Hematopoietic multipotent progenitor cell treated with erythropoietin and hydrocortisone succinate and interleukin-3 and kit ligand, for 6 days (in vitro differentiated cells): ENCODE measurements around the gene C1QTNF5.

Source experiments
- DNase-seq: peaks from one replicate; pipeline ENCODE4 v3.0.0-alpha.2; 2015

C1QTNF5 gene

DNA sequence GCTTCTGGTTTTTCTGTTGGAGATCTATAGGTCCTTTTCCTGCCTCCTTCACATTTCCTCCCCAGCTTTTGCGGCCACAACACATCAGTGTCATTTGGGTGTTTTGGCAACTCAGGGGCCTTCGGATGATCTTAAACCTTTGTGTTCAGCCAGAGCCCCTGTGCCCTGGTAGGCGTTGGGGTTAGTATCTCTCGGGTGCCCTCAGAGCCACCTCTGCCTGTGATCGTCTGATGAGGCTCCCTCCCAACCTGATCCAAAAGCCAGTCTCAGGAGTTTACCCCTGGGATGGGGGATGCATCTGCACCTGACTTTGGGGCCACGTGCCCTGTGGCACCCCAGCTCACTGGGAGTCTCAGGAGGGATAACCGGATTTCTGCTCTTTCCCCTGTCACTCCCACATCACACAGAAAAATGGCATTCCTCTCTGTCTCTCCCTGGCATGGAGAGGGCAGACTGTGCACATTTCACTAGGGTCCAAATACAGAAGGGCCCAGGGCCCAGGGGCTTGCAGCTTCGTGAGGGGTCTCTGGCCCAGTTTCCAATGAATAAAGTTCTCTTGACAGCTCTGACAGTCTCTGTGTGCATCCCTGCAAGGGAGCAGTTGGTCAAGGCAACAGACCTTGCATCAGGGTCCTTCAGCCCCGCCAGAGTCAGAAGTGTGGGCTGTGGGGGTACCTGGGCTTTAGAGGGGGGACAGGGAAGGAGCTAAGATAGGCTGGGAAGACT, 3.8 kb downstream of the C1QTNF5 start:
- no peak for DNase-seq

GRCh38 chr11:119335655-119336543, 4.8 kb downstream of the C1QTNF5 start:
- no peak for DNase-seq

DNA sequence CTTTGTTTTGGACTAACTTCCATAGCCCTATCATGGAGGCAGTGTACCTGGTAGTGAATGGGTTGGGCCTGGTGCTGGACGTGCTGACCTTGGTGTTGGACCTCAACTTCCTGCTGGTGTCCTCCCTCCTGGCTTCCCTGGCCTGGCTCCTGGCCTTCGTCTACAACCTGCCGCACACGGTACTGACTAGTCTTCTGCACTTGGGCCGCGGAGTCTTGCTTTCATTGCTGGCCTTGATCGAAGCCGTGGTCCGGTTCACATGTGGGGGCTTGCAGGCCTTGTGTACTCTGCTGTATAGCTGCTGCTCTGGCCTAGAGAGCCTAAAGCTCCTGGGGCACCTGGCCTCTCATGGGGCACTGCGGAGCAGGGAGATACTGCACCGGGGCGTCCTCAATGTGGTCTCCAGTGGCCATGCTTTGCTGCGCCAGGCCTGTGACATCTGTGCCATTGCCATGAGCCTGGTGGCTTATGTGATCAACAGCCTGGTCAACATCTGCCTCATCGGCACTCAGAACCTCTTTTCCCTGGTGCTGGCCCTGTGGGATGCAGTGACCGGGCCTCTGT, 5.5 kb downstream of the C1QTNF5 start:
- DNase-seq, result no peak

GRCh38 chr11:119334174-119334930, 6.3 kb downstream of the C1QTNF5 start, which contains the start of gene RNF26:
RNF26 (plus strand) TSS chr11:119334527; CDS start chr11:119335123, 596 bp downstream.
- peak; percentile 99 for DNase-seq

GRCh38 chr11:119332111-119332765, 8.4 kb downstream of the C1QTNF5 start:
- no peak for DNase-seq

DNA sequence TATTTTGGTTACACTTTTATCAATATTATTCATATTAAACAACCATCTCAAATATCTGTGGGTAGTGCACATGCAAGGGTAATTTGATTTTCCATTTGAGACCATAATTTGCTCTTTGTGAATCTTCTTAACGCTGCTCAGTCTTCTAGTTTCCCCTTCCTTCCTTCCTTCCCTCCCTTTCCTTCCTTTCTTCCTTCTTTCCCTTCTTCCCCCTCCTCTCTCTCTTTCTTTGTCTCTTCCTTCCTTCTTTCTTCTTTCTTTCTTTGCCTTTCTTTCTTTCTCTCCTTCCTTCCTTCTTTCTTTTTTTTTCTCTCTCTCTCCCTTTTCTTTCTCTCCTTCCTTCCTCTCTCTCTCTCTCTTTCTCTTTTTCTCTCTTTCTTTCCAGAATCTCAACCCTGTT, 10.4 kb downstream of the C1QTNF5 start:
- DNase-seq, result no peak

DNA sequence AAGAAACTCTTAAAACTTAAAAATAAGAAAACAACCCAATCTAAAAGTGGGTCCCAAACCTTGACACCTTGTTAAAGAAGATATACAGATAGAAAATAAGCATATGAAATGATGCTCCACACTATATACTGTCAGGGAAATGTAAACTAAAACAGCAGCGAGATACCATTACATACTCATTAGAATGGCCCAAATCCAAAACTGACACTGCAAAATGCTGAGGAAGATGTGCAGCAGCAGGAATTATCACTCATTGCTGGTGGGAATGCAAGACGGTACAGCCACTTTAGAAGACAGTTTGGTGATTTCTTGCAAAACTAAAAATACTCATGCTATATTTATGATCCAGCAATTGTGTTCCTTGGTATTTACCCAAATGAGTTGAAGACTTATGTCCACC, 11.4 kb downstream of the C1QTNF5 start:
- DNase-seq, result no peak

- no peak for DNase-seq
Observed at GRCh38 chr11:119324189-119324588, 16.5 kb downstream of the C1QTNF5 start.

GRCh38 chr11:119323532-119324033, 17.1 kb downstream of the C1QTNF5 start:
- DNase-seq, result peak; percentile 75

DNA sequence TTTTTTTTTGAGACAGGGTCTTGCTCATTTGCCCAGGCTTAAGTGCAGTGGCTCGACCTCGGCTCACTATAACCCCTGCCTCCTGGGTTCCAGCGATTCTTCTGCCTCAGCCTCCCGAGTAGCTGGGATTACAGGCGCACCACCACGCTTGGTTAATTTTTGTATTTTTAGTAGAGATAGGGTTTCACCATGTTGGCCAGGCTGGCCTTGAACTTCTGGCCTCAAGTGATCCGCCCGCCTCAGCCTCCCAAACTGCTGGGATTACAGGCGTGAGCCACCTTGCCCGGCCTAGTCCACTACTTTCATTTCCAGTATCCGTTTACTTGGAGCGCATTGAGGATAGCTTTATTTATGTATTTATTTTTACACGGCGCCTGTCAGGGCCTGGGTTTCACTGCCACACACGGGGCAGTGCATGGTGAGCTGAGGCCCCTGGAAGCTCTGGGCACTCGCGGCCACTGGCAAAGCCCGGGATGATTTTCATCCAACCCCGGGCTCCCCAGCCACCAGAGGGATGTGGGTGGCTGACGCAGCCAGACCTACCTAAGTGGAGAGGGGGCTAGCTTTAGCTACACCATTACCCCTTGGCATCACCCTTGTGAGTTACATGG, 17.7 kb downstream of the C1QTNF5 start:
- no peak for DNase-seq

DNA sequence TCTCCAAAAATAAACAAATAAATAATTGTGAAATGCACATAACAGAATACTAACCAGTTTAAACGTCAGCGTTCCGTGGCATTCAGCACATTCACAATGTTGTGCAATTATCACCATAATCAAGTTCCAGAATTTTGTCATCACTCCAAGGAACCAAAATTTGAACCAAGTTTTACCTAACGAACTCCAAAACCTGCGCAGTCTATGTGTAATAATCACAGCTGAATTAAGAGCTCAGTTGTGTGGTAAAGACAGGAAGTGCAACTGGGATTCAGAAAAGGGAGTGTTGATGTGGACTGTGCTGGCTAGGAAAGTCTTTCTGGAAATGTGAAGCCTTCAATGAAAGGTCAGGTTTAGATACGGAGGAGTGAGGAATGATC, 18.3 kb downstream of the C1QTNF5 start:
- DNase-seq, result no peak

DNA sequence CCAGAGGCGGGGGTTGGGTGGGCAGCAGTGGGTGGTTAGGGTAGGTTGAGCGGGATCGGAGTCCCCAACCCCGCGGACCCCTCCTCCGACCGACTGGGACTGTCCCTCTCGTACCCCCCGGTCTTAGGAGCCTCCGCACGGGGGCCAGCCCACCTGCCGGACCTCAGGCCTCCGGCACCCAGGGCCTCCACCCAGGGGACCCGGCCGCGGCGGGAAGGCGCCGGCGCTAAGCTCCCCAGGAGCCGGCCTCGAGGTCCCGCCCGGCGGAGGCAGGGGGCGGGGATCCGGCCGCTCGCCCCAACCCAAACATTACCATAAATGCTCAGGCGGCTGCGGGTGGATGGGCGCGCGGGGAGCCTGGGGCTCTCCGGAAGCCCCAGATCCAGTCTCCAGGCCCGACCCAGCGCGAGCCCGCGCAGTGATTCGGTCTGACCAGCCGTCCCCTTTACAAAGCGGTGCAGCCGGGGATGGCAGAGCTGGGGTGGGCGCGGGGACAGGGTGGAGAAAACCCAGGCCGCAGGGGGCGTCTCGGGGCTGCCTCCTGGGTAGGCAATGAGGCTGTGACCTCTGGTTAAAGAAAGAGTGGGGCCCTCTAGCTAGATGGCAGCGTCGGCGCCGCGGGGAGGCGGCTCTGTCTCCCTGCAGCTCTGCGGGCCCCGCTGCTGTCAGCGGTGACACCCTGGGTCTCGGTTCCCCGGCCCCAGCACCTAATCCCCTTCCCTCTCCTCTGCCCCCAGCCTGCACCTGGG, 19.7 kb downstream of the C1QTNF5 start:
- peak; percentile 49 for DNase-seq

GRCh38 chr11:119320240-119320775, 20.4 kb downstream of the C1QTNF5 start:
- DNase-seq, result no peak

DNA sequence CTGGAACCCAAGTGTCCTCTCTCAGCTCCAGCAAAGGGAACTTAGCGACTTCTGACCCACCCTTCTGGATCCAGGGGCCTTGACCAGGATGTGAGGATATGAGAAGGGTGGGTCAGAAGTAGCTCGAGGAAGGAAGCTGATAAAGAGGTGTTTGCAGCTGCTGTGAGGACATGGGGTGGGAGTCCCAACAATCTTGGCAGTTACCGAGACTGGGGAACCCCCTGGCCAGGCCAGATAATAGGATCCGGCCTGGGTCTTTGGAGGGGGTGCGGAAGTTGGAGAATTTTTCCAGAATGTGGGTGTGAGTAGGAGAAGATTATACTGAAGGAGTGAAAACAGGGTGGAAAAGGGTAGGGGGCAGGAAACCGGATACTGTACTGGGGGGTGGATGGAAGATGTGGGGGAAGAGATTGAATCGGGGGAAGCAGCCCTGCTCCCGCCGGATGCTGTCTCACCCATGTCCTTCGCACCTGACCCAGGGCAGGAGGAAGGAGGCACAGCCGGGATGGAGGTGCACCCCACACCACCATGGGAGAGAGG, 20.9 kb downstream of the C1QTNF5 start:
- no peak for DNase-seq

DNA sequence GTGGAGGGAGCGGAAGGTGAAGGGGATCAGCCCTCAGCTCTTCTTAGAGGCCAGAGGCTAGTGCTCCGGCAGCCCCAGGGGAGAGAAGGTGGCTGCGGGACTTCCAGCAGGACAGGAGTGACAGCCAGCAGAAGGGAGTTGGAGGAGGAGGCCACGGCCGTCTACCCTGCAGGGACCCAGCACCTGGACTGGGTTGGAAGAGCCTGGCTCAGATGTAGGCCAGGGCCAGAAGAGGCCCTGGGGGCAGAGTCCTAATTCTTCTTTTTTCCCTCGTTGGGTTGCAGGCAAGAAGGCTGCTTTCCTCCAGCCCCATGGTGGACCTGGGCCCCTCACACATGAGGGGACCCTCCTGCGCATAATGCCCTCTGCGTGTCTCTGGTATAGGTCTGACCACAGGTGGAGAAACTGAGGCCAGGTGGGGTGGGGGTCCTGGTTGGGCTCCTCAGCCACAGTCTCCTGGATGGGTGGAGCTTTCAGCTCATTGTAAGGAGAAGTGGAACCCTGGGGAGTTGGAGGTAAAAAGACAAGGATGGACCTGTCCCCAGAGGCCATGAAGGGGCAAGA, 21.5 kb downstream of the C1QTNF5 start:
- DNase-seq, result no peak

DNA sequence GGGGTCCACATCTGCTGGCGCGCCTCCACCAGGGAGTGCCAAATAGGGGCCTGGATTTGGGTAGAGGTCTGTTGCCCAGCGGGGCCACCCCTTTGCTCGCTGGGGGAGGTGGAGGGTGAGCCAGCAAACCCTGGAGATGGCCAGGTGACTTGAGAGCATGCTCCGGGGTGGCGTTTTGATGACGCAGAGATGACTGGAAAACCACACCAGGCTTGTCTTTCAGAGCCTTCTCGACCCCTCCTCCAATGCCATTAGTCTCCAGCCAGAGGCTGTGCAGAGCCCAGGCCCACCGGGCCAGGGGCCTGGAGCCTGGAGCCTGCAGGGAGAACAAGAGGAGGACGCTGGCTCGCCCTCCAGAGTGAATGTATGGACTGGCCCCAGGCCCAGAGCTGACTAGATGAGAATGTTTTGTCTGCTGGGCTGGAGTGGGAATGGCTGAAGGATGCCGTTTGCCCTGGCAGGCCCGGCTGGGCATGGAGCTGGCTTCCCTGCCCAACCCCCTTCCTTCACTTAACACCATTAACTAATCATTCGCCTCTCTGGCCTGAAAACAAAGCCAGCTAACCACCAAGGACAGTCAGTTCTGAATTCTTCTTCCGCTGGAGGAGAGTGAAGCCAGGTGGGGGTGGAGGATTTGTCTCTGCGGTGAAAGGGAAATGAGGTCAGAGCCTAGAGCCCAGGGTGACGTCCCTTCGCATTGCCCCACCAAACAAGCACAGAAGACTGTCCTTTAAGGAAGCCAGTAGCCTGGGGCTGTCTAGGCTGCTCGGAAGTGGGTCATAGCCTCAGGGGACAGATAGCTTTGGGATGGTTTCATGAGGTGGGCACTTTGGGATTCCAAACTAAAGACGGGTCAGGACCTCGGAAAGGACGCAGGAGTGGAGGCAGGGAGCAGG, 22.2 kb downstream of the C1QTNF5 start:
- no peak for DNase-seq

DNA sequence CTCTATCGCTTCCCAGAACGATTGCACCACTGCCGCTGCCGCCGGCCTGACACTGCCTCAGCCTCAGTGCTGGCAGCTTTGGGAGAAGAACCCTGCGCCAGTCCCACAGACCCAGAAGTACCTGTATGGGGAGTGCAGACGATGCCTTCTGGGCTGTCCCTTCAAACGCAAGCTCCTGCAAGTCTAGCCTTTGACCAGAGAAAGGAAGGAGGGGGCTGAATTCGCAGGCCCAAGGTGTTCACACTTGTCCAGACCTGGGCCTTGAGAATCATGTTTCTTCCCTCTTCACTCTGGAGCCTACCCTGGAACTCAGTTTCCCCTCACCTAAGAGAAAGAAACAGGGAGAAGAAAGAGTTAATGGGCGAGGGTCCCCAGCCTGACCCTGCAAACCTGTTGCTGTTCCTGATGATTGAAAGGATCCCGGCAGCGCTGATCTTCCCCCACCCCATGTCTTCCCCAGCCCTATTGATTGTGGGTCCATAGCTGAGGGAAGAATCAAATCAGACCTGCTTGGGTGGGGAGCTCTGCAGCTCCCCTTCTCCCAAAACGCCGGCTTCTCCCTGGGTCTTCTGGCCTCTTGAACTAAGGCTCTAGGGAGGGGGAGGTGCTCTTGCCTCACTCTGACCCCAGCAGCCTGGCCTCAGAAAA, 23.0 kb downstream of the C1QTNF5 start:
- DNase-seq, result no peak
